Fibroblast of pulmonary artery (primary cell): ENCODE data around the gene ABCG8.

Source experiments
- DNase-seq: peaks from one replicate; pipeline ENCODE4 v3.0.0-alpha.2; 2010; ENCODE audit warnings: low read depth
- H3K4me3 ChIP-seq: replicated peaks from 2 replicates; pipeline ENCODE4 v1.5.1; 2011; ENCODE audit warnings: low read depth, mild to moderate bottlenecking, control low read depth, low read length, moderate library complexity
- TF ChIP-seq, protein P1 (sequence below): IDR thresholded peaks from 2 replicates; pipeline ENCODE4 v1.5.1; 2011; ENCODE audit warnings: mild to moderate bottlenecking, control low read depth, low read length, inconsistent platforms; ENCODE audit errors: missing control alignments

The ABCG8 gene

DNA sequence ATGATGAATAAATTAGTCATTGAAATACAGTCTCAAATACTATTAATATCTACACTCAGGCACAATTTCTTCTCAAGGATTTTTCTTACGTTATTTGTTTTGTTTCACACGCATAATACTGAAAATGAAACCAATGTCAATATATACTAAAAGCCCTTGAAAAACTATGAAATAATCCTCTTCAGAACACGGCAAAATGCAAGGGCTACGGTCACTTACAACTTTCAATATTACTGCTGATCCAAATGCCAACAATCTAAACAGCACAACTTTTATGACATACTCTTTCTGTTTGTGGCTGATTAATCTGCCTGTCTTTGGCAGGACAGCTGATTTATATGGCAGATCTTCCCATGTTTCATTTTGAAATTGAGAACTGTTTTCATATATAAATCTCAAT, 88.7 kb downstream of the ABCG8 start:
- TF ChIP-seq, protein P1, sequence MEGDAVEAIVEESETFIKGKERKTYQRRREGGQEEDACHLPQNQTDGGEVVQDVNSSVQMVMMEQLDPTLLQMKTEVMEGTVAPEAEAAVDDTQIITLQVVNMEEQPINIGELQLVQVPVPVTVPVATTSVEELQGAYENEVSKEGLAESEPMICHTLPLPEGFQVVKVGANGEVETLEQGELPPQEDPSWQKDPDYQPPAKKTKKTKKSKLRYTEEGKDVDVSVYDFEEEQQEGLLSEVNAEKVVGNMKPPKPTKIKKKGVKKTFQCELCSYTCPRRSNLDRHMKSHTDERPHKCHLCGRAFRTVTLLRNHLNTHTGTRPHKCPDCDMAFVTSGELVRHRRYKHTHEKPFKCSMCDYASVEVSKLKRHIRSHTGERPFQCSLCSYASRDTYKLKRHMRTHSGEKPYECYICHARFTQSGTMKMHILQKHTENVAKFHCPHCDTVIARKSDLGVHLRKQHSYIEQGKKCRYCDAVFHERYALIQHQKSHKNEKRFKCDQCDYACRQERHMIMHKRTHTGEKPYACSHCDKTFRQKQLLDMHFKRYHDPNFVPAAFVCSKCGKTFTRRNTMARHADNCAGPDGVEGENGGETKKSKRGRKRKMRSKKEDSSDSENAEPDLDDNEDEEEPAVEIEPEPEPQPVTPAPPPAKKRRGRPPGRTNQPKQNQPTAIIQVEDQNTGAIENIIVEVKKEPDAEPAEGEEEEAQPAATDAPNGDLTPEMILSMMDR, result no peak
- no peak overlapping the region for H3K4me3 ChIP-seq
- no peak for DNase-seq

DNA sequence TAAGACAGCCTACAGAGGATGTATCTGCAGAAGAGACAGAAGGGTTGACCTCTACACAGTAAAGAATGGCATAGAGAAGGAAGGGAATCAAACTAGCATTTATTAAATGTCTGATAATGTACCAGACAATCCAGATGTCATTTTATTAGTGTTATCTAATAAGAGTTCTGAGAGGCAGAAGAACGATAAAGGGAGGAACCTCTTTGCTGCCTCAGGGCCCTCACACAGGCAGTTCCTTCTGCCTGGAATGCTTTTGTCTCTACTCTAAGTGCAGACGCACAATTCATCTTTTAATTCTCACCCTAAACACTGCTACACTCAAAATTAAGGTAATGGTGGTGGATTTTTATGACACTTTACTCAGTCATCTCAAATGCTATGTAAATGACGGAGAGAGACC, 92.5 kb downstream of the ABCG8 start:
- TF ChIP-seq, protein P1, result no peak
- H3K4me3 ChIP-seq, result no peak overlapping the region
- no peak for DNase-seq
